Uterus (tissue), 2 donors: ENCODE measurements around the gene INAFM1.

ENCODE experiments used
- POLR2A ChIP-seq, 2 donors: fragments of 450-650 bp; IDR thresholded peaks; one replicate each; pipeline ENCODE4 v1.6.1; 2016; ENCODE audit warnings: antibody characterized with exemption in 2 of 2, mild to moderate bottlenecking in 1 of 2, moderate library complexity in 1 of 2
- TF ChIP-seq, protein P1 (sequence below), 4 experiments: fragments of 200-600 bp in 2 of 4; fragments of 450-650 bp in 2 of 4; sonication (generic) in 2 of 4; IDR thresholded peaks; one replicate each; pipeline ENCODE4 v1.5.1; 2016 to 2019; ENCODE audit warnings: antibody characterized with exemption in 4 of 4, mild to moderate bottlenecking in 2 of 4, moderate library complexity in 1 of 4

GRCh38 chr19:47260476-47260875 is 14.2 kb upstream of the INAFM1 start:
- TF ChIP-seq, protein P1, sequence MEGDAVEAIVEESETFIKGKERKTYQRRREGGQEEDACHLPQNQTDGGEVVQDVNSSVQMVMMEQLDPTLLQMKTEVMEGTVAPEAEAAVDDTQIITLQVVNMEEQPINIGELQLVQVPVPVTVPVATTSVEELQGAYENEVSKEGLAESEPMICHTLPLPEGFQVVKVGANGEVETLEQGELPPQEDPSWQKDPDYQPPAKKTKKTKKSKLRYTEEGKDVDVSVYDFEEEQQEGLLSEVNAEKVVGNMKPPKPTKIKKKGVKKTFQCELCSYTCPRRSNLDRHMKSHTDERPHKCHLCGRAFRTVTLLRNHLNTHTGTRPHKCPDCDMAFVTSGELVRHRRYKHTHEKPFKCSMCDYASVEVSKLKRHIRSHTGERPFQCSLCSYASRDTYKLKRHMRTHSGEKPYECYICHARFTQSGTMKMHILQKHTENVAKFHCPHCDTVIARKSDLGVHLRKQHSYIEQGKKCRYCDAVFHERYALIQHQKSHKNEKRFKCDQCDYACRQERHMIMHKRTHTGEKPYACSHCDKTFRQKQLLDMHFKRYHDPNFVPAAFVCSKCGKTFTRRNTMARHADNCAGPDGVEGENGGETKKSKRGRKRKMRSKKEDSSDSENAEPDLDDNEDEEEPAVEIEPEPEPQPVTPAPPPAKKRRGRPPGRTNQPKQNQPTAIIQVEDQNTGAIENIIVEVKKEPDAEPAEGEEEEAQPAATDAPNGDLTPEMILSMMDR (IDR thresholded peaks at IDR 0.05): no peak
- no peak for TF ChIP-seq POLR2A (IDR thresholded peaks at IDR 0.05)
